ENCODE results near the gene POMGNT2. TPM values are rescaled to one million over a fixed set of nuclear protein-coding genes. Genes with fewer than 3 reads are reported as not detected.

POMGNT2 gene
- polyA plus RNA-seq, 1 donor (not counting 4 experiments of a cell fraction or from before 2014, with no cell fraction given), result 6.0 TPM

DNA sequence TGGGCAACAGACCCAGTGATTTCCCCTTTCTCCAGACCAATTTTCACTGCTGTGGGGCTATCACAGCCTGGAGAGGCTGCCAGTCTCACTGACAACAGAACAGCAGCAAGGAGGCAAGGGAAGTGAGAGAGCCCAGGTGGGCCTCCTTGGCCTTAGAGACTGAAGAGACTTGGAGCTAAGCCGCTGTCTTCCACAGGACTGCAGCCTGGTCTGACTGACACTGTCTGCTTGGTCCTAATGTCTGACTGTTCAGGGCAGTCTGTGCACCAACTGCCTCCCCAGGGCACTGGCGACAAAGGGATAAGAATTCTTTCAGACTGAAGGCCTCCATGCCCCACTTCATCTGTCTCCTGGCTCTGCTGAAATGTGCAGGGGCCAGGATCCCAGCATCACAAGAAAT is 11.5 kb downstream of the POMGNT2 start:
- Histone ChIP-seq H3K27me3 (ENCODE audit: control insufficient read depth, extremely low read depth, insufficient read depth, low read length) (no peaks in the 10 kb centered on the region), H3K36me3 (ENCODE audit: control insufficient read depth in 2 of 2, extremely low read depth in 1 of 2, insufficient read depth in 2 of 2, low read length in 2 of 2) (no peaks in the 10 kb centered on the region), H3K4me3 (ENCODE audit: control insufficient read depth in 2 of 3, extremely low read depth in 1 of 3, insufficient read depth in 2 of 3, low read depth in 1 of 3, low read length in 3 of 3) (no peak overlapping the region), H3K9me1 (ENCODE audit: control insufficient read depth, extremely low read depth, insufficient read depth, low read length) (no peaks in the 10 kb centered on the region), H3K9ac (ENCODE audit: control insufficient read depth, extremely low read depth, insufficient read depth, low read length) (no peak overlapping the region), H3K9me3 (ENCODE audit: control insufficient read depth, low read depth, low read length) (no peaks in the 10 kb centered on the region), H3K4me2 (ENCODE audit: control insufficient read depth, extremely low read depth, insufficient read depth, low read depth, low read length) (no peak overlapping the region), H3K27ac (ENCODE audit: control insufficient read depth, insufficient read depth, low read length) (no peak overlapping the region), H4K20me1 (ENCODE audit: control insufficient read depth, extremely low read depth, insufficient read depth, low read length) (no peaks in the 10 kb centered on the region), H3K79me2 (ENCODE audit: control insufficient read depth, insufficient read depth, low read length) (no peaks in the 10 kb centered on the region), H3K4me1 (ENCODE audit: control insufficient read depth, extremely low read depth, insufficient read depth, low read length) (no peaks in the 10 kb centered on the region), H2AFZ (ENCODE audit: control insufficient read depth, low read length) (no peak overlapping the region)
- DNase-seq (ENCODE audit: low read depth, low spot score), result no peak
- TF ChIP-seq, protein P1, sequence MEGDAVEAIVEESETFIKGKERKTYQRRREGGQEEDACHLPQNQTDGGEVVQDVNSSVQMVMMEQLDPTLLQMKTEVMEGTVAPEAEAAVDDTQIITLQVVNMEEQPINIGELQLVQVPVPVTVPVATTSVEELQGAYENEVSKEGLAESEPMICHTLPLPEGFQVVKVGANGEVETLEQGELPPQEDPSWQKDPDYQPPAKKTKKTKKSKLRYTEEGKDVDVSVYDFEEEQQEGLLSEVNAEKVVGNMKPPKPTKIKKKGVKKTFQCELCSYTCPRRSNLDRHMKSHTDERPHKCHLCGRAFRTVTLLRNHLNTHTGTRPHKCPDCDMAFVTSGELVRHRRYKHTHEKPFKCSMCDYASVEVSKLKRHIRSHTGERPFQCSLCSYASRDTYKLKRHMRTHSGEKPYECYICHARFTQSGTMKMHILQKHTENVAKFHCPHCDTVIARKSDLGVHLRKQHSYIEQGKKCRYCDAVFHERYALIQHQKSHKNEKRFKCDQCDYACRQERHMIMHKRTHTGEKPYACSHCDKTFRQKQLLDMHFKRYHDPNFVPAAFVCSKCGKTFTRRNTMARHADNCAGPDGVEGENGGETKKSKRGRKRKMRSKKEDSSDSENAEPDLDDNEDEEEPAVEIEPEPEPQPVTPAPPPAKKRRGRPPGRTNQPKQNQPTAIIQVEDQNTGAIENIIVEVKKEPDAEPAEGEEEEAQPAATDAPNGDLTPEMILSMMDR (optimal IDR thresholded peaks at IDR 0.05 in 1 of 3, IDR thresholded peaks at IDR 0.05 in 1 of 3, conservative IDR thresholded peaks at IDR 0.05 in 1 of 3; ENCODE audit: extremely low read depth in 1 of 3, insufficient read depth in 2 of 3, low read length in 3 of 3), result no peak
- no peak for TF ChIP-seq EZH2 (IDR thresholded peaks at IDR 0.05; ENCODE audit: low read length)
- FAIRE-seq, result no peak
- dilution Hi-C loops (cut with MboI; ENCODE audit: extremely low pct_ligation_motif_present, low sequenced_read_pairs), result no loop called here

DNA sequence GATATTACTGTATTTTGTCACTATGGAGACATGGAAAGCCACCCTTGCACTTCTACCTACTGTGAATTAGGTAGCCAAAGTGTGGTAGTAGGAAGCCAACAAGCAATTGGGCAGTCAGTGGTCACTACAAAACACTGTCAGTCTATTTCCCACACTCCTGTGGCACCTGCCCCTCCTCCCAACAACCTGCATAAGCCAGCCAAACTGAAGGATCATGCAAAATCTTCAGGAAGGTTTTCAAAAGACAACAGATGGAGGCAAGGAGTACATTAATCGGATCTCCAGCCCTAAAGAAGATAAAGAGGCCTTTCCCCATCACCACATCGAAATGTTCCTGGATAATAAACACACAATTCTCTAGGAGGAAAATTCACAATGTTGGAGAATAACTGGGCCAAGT is 11.9 kb downstream of the POMGNT2 start:
- Histone ChIP-seq H3K4me3 (ENCODE audit: control insufficient read depth in 2 of 3, extremely low read depth in 1 of 3, insufficient read depth in 2 of 3, low read depth in 1 of 3, low read length in 3 of 3) (no peak overlapping the region), H3K36me3 (ENCODE audit: control insufficient read depth in 2 of 2, extremely low read depth in 1 of 2, insufficient read depth in 2 of 2, low read length in 2 of 2) (no peaks in the 10 kb centered on the region), H3K4me1 (ENCODE audit: control insufficient read depth, extremely low read depth, insufficient read depth, low read length) (no peaks in the 10 kb centered on the region), H3K9me3 (ENCODE audit: control insufficient read depth, low read depth, low read length) (no peaks in the 10 kb centered on the region), H3K9ac (ENCODE audit: control insufficient read depth, extremely low read depth, insufficient read depth, low read length) (no peak overlapping the region), H3K79me2 (ENCODE audit: control insufficient read depth, insufficient read depth, low read length) (no peaks in the 10 kb centered on the region), H3K4me2 (ENCODE audit: control insufficient read depth, extremely low read depth, insufficient read depth, low read depth, low read length) (no peak overlapping the region), H3K27ac (ENCODE audit: control insufficient read depth, insufficient read depth, low read length) (no peak overlapping the region), H4K20me1 (ENCODE audit: control insufficient read depth, extremely low read depth, insufficient read depth, low read length) (no peaks in the 10 kb centered on the region), H3K9me1 (ENCODE audit: control insufficient read depth, extremely low read depth, insufficient read depth, low read length) (no peaks in the 10 kb centered on the region), H3K27me3 (ENCODE audit: control insufficient read depth, extremely low read depth, insufficient read depth, low read length) (no peaks in the 10 kb centered on the region), H2AFZ (ENCODE audit: control insufficient read depth, low read length) (no peak overlapping the region)
- TF ChIP-seq, protein P1 (optimal IDR thresholded peaks at IDR 0.05 in 1 of 3, IDR thresholded peaks at IDR 0.05 in 1 of 3, conservative IDR thresholded peaks at IDR 0.05 in 1 of 3; ENCODE audit: extremely low read depth in 1 of 3, insufficient read depth in 2 of 3, low read length in 3 of 3), result no peak
- TF ChIP-seq EZH2 (IDR thresholded peaks at IDR 0.05; ENCODE audit: low read length), result no peak
- no peak for DNase-seq (ENCODE audit: low read depth, low spot score)
- dilution Hi-C loops (cut with MboI; ENCODE audit: extremely low pct_ligation_motif_present, low sequenced_read_pairs), result no loop called here
- FAIRE-seq, result no peak
